ENCODE data around the gene MRPL23. TPM values are rescaled to one million over a fixed set of nuclear protein-coding genes. Genes with fewer than 3 reads are reported as not detected.

MRPL23 gene
- total and polyA plus RNA-seq, 2 donors (not counting 3 experiments of a cell fraction or from before 2014, with no cell fraction given) = 72.7 to 222 TPM

GRCh38 chr11:1916986-1917522 is 30.1 kb upstream of the MRPL23 start:
- Histone ChIP-seq H3K4me2 (ENCODE audit: insufficient read depth, low read length) (no peak overlapping the region), H4K20me1 (replicated peaks; ENCODE audit: control insufficient read depth, extremely low read depth, insufficient read depth, low read length) (no peaks in the 10 kb centered on the region), H3K79me2 (ENCODE audit: control insufficient read depth, insufficient read depth, low read length) (no peaks in the 10 kb centered on the region), H3K36me3 (ENCODE audit: control insufficient read depth in 2 of 2, extremely low read depth in 1 of 2, insufficient read depth in 2 of 2, low read length in 2 of 2) (no peaks in the 10 kb centered on the region), H3K9me3 (replicated peaks; ENCODE audit: control insufficient read depth, insufficient read depth, low read length) (no peaks in the 10 kb centered on the region), H3K9ac (replicated peaks; ENCODE audit: extremely low read depth, insufficient read depth, low read length) (no peak overlapping the region), H3K4me3 (replicated peaks in 1 of 3; ENCODE audit: insufficient read depth in 1 of 3, low read depth in 1 of 3, low read length in 3 of 3) (no peak overlapping the region), H2AFZ (ENCODE audit: low read depth, low read length) (no peak overlapping the region), H3K27ac (ENCODE audit: insufficient read depth, low read depth, low read length) (no peak overlapping the region), H3K4me1 (ENCODE audit: control insufficient read depth, extremely low read depth, insufficient read depth, low read length) (no peaks in the 10 kb centered on the region), H3K27me3 (ENCODE audit: control insufficient read depth in 2 of 2, insufficient read depth in 2 of 2, low read length in 2 of 2) (no peaks in the 10 kb centered on the region), H3K9me1 (replicated peaks; ENCODE audit: control insufficient read depth, extremely low read depth, insufficient read depth, low read length) (no peaks in the 10 kb centered on the region)
- BruUV-seq (replicated peaks) = no TSS peak
- FAIRE-seq = no peak
- dilution Hi-C loops (cut with MboI; ENCODE audit: extremely low pct_ligation_motif_present, low sequenced_read_pairs) (no loop called here), intact Hi-C loops (cut with micrococcal nuclease) (no loop called here)
- POLR2A ChIA-PET = no interaction called here
- DNase-seq (ENCODE audit: low read depth, low spot score) = no peak
- no peak for TF ChIP-seq MAX (IDR thresholded peaks at IDR 0.05; ENCODE audit: insufficient read depth, insufficient read length)
- no peak for TF ChIP-seq POLR2A (IDR thresholded peaks at IDR 0.05; ENCODE audit: low read depth, low read length)
- no peak for TF ChIP-seq EZH2 (IDR thresholded peaks at IDR 0.05; ENCODE audit: borderline replicate concordance, low read depth, low read length, severe bottlenecking)
- TF ChIP-seq POLR2AphosphoS5 (IDR thresholded peaks at IDR 0.05; ENCODE audit: insufficient read depth, low read depth, low read length) = no peak
- no peak for TF ChIP-seq JUN (IDR thresholded peaks at IDR 0.05; ENCODE audit: borderline replicate concordance, insufficient read depth, insufficient read length, low read depth)
- TF ChIP-seq FOS (IDR thresholded peaks at IDR 0.05; ENCODE audit: borderline replicate concordance, insufficient read depth, low read length) = no peak
- no peak for TF ChIP-seq MYC (IDR thresholded peaks at IDR 0.05; ENCODE audit: low read depth, low read length)
- no peak for TF ChIP-seq CTCF (IDR thresholded peaks at IDR 0.05; ENCODE audit: extremely low read depth in 1 of 2, insufficient read depth in 1 of 2, low read depth in 1 of 2, low read length in 2 of 2)
- no peak for TF ChIP-seq GATA2 (IDR thresholded peaks at IDR 0.05; ENCODE audit: insufficient read depth, insufficient read length, low read depth, low read length)
- CTCF ChIA-PET = interaction anchor here (0.9 to 2.1 kb wide), 3 partner anchors 25 to 35 kb away, joined by 4 to 10 read pairs (median 4); partner anchors contain the start of gene PRR33
